ENCODE results near the gene C1orf226. TPM values are rescaled to one million over a fixed set of nuclear protein-coding genes. Genes with fewer than 3 reads are reported as not detected.

Gene C1orf226
- total and polyA plus RNA-seq, 9 of the 15 experiments (the other 6 are each of a cell fraction or from before 2014, with no cell fraction given) = 0.10 to 1.4 (median 0.47) TPM

GRCh38 chr1:162404550-162405160 lies 23.1 kb downstream of the C1orf226 start:
- no peak for ATAC-seq
- no peak for TF ChIP-seq ZNF408 (CRISPR knock-in tag; IDR thresholded peaks at IDR 0.05; ENCODE audit: low read depth)
- no peak for TF ChIP-seq PRPF4 (IDR thresholded peaks at IDR 0.05; ENCODE audit: insufficient read depth, low read depth, low read length, poor library complexity, severe bottlenecking)
- TF ChIP-seq TRIM28 (IDR thresholded peaks at IDR 0.05) = no peak
- no peak for TF ChIP-seq HDAC8 (tag; IDR thresholded peaks at IDR 0.05)
- no peak for TF ChIP-seq ARHGAP35 (IDR thresholded peaks at IDR 0.05; ENCODE audit: partially characterized antibody)
- TF ChIP-seq EGR1 (conservative IDR thresholded peaks at IDR 0.05) = peak; percentile 68
- no peak for TF ChIP-seq ZBTB34 (CRISPR knock-in tag; IDR thresholded peaks at IDR 0.05)
- TF ChIP-seq ZNF311 (CRISPR knock-in tag; IDR thresholded peaks at IDR 0.05) = no peak
- no peak for TF ChIP-seq TCF7 (IDR thresholded peaks at IDR 0.05; ENCODE audit: borderline replicate concordance)
- TF ChIP-seq ZNF3 (CRISPR knock-in tag; IDR thresholded peaks at IDR 0.05) = no peak
- no peak for TF ChIP-seq ZNF24 (IDR thresholded peaks at IDR 0.05)
- TF ChIP-seq MXD1 (CRISPR knock-in tag; IDR thresholded peaks at IDR 0.05; ENCODE audit: borderline replicate concordance, poor library complexity, severe bottlenecking) = no peak
- no peak for TF ChIP-seq CBFB (CRISPR knock-in tag; IDR thresholded peaks at IDR 0.05)
- TF ChIP-seq PURB (CRISPR knock-in tag; IDR thresholded peaks at IDR 0.05; ENCODE audit: low read depth) = no peak
- TF ChIP-seq RBM25 (IDR thresholded peaks at IDR 0.05; ENCODE audit: low read depth, low read length, severe bottlenecking) = no peak
- TF ChIP-seq ZNF263 (CRISPR knock-in tag; IDR thresholded peaks at IDR 0.05; ENCODE audit: borderline replicate concordance) = peak; percentile 73; the same call in 1 of the 2 replicates
- no peak for TF ChIP-seq HBP1 (CRISPR knock-in tag; IDR thresholded peaks at IDR 0.05)
- no peak for TF ChIP-seq FOXP4 (CRISPR knock-in tag; IDR thresholded peaks at IDR 0.05; ENCODE audit: borderline replicate concordance)
- 0 out of 2 replicates have a peak, but pooled peaks have one; percentile 17 for TF ChIP-seq DPF2 (IDR thresholded peaks at IDR 0.05)

More at GRCh38 chr1:162404550-162405160, 23.1 kb downstream of the C1orf226 start:
- Histone ChIP-seq H3K9me1 (ENCODE audit: control insufficient read depth, insufficient read depth, low read length) (no peaks in the 10 kb centered on the region), H3K27me3 (ENCODE audit: control insufficient read depth in 2 of 2, insufficient read depth in 2 of 2, low read length in 2 of 2) (no peaks in the 10 kb centered on the region), H3K4me3 (no peak overlapping the region), H3K4me2 (ENCODE audit: insufficient read depth, low read length) (no peak overlapping the region), H2AFZ (ENCODE audit: low read depth, low read length) (peak overlapping the region; percentile 26; the same call in 1 of the 2 replicates), H3K4me1 (replicated peaks in 1 of 2; ENCODE audit: control insufficient read depth in 2 of 2, insufficient read depth in 2 of 2, low read length in 2 of 2) (peaks cover 0 to 26% of the 10 kb centered on the region in 2 experiments; a peak in 2 of 5 replicates), H3K9ac (ENCODE audit: insufficient read depth in 1 of 2, low read depth in 2 of 2, low read length in 2 of 2) (no peak overlapping the region), H3K79me2 (ENCODE audit: control insufficient read depth, insufficient read depth, low read length) (no peaks in the 10 kb centered on the region), H3K27ac (ENCODE audit: extremely low read depth, low read depth, low read length) (no peak overlapping the region), H3K36me3 (ENCODE audit: control insufficient read depth, insufficient read depth, low read length) (no peaks in the 10 kb centered on the region), H3K9me3 (replicated peaks; ENCODE audit: control insufficient read depth, insufficient read depth, low read depth, low read length) (no peaks in the 10 kb centered on the region), H4K20me1 (replicated peaks; ENCODE audit: control insufficient read depth, insufficient read depth, low read length) (no peaks in the 10 kb centered on the region)
- POLR2A ChIA-PET = no interaction called here
- no TSS peak for BruUV-seq (replicated peaks)
- DNase-seq (ENCODE audit: extremely low read depth in 1 of 4, low spot score in 3 of 4) = no peak
- CTCF ChIA-PET (ENCODE audit: low intra/inter-chr PET ratio) = no interaction called here
- intact Hi-C loops (cut with micrococcal nuclease) = no loop called here
- in situ Hi-C loops (cut with MboI) = no loop called here
- 44% methylated on average over 5 of the region's 5 CpGs for WGBS (ENCODE audit: insufficient coverage, low coverage, missing lambda C conversion rate)
- FAIRE-seq = no peak
